Panc1 (cell line): ENCODE results near the gene TIE1.

Experiments
- TCF7L2 ChIP-seq: IDR thresholded peaks from 2 replicates; pipeline ENCODE4 v1.6.1; 2011; ENCODE audit warnings: mild to moderate bottlenecking, low read depth, low read length, inconsistent platforms
- TF ChIP-seq, protein P1 (sequence below): fragments of 450-650 bp; IDR thresholded peaks from 2 replicates; pipeline ENCODE4 v1.5.1; 2017; ENCODE audit warnings: mild to moderate bottlenecking

DNA sequence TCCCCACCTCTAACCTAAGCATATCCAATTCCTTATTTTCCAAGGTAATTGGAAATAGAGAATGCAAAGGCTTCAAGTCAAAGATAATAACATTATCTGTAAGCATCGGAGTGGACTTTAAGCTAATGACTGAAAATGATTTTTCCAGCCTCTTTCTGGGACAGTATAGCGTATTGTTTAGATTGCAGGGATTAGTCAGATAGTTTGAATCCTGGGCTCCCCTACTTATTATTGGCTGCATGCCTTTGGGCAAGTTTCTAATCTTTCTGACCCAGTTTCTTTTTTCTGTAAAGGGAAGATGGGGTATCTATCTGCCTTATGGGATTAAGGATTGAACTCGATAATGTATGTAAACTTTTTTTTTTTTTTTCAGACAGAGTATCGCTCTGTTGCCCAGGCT lies 56.5 kb downstream of the TIE1 start:
- TF ChIP-seq, protein P1, sequence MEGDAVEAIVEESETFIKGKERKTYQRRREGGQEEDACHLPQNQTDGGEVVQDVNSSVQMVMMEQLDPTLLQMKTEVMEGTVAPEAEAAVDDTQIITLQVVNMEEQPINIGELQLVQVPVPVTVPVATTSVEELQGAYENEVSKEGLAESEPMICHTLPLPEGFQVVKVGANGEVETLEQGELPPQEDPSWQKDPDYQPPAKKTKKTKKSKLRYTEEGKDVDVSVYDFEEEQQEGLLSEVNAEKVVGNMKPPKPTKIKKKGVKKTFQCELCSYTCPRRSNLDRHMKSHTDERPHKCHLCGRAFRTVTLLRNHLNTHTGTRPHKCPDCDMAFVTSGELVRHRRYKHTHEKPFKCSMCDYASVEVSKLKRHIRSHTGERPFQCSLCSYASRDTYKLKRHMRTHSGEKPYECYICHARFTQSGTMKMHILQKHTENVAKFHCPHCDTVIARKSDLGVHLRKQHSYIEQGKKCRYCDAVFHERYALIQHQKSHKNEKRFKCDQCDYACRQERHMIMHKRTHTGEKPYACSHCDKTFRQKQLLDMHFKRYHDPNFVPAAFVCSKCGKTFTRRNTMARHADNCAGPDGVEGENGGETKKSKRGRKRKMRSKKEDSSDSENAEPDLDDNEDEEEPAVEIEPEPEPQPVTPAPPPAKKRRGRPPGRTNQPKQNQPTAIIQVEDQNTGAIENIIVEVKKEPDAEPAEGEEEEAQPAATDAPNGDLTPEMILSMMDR = no peak
- TF ChIP-seq TCF7L2 = no peak
